HCT116 (cell line): ENCODE data around the gene BMX. TPM values are rescaled to one million over a fixed set of nuclear protein-coding genes. Genes with fewer than 3 reads are reported as not detected.

ENCODE experiments used
- ATAC-seq: fragments of 200-7000 bp; cut with Tn5 transposase; 2 replicates; pipeline ENCODE4 v1.9.1; 2020; ENCODE audit warnings: mild to moderate bottlenecking, moderate library complexity
- BruUV-seq: library from RNA; stranded (reverse); fragments of 400-500 nt; replicated peaks from 2 replicates; lab custom pipeline; 2021; lab: Mats Ljungman, UMichigan
- CTCF ChIA-PET: fragments of 300-600 bp; sonication (Branson Sonifier 250); formaldehyde crosslinking; loops from one replicate; lab custom pipeline; 2021; ENCODE audit warnings: antibody characterized with exemption; lab: Charles Lee
- POLR2A ChIA-PET: fragments of 300-600, 350-600 bp; sonication (Branson Sonifier 250); formaldehyde crosslinking; loops from one replicate; lab custom pipeline; 2021; ENCODE audit warnings: antibody characterized with exemption; lab: Charles Lee
- RAD21 ChIA-PET, 2 experiments: fragments of 300-600 bp; sonication (Branson Sonifier 250); formaldehyde crosslinking; loops; one replicate each; lab custom pipeline; 2023; ENCODE audit warnings: low total read pairs in 2 of 2; ENCODE audit not compliant: uncharacterized antibody in 2 of 2, unreplicated experiment in 2 of 2, low non-redundant PET in 1 of 2; lab: Charles Lee
- DNase-seq: peaks from one replicate; pipeline ENCODE4 v3.0.0-alpha.2; 2010; ENCODE audit warnings: low read depth, low spot score
- H2AFZ ChIP-seq: fragments of 200-600 bp; shearing (Covaris generic), sonication (generic); 2 replicates; pipeline ENCODE4 v1.6.1; 2017; ENCODE audit warnings: low read depth, mixed run types, mixed read lengths, antibody characterized with exemption, low read length; ENCODE audit not compliant: poor library complexity, severe bottlenecking
- H3K27ac ChIP-seq: 2 replicates; pipeline ENCODE4 v1.5.1; 2012; ENCODE audit warnings: low read depth, low read length
- H3K27me3 ChIP-seq: fragments of 200-600 bp; sonication (generic); 2 replicates; pipeline ENCODE4 v1.6.1; 2016; ENCODE audit warnings: mixed run types, low read length, mixed read lengths; ENCODE audit not compliant: insufficient read depth
- H3K36me3 ChIP-seq, 2 experiments: fragments of 200-500 bp in 1 of 2; fragments of 200-600 bp in 1 of 2; sonication (Bioruptor generic) in 1 of 2; sonication (generic) in 1 of 2; 2 replicates each; pipeline versions ENCODE4 v1.5.1 to v1.6.1; 2014 to 2016; ENCODE audit warnings: low read length in 2 of 2, inconsistent platforms in 1 of 2, mixed read lengths in 1 of 2, mixed run types in 1 of 2; ENCODE audit not compliant: insufficient read depth in 2 of 2, control insufficient read depth in 1 of 2
- H3K4me1 ChIP-seq, 2 experiments: fragments of 200-600 bp in 1 of 2; sonication (generic) in 1 of 2; 2 replicates each; pipeline versions ENCODE4 v1.5.1 to v1.6.1; 2012 to 2017; ENCODE audit warnings: low read length in 2 of 2, inconsistent platforms in 1 of 2, mild to moderate bottlenecking in 1 of 2, mixed read lengths in 1 of 2, mixed run types in 1 of 2, moderate library complexity in 1 of 2; ENCODE audit not compliant: insufficient read depth in 2 of 2, control insufficient read depth in 1 of 2
- H3K4me2 ChIP-seq: fragments of 200-600 bp; sonication (generic); 2 replicates; pipeline ENCODE4 v1.6.1; 2017; ENCODE audit warnings: mixed run types, low read length, mixed read lengths
- H3K4me3 ChIP-seq, 2 experiments: fragments of 200-600 bp in 1 of 2; sonication (generic) in 1 of 2; replicated peaks in 1 of 2; 2 replicates each; pipeline ENCODE4 v1.5.1; 2011 to 2016; ENCODE audit warnings: low read length in 2 of 2, control low read depth in 1 of 2, low read depth in 1 of 2, mild to moderate bottlenecking in 1 of 2, mixed read lengths in 1 of 2, mixed run types in 1 of 2
- H3K79me2 ChIP-seq: fragments of 200-600 bp; sonication (generic); 2 replicates; pipeline ENCODE4 v1.6.1; 2017; ENCODE audit warnings: mild to moderate bottlenecking, mixed run types, low read length, moderate library complexity, mixed read lengths; ENCODE audit not compliant: insufficient read depth
- H3K9ac ChIP-seq: fragments of 200-600 bp; sonication (generic); 2 replicates; pipeline ENCODE4 v1.6.1; 2016; ENCODE audit warnings: low read length, mixed read lengths
- H3K9me2 ChIP-seq: fragments of 200-600 bp; sonication (generic), shearing (Covaris generic); 2 replicates; pipeline ENCODE4 v1.6.1; 2017; ENCODE audit warnings: mixed run types, mild to moderate bottlenecking, moderate library complexity; ENCODE audit not compliant: insufficient read depth
- H3K9me3 ChIP-seq, 2 experiments: fragments of 200-500 bp in 1 of 2; fragments of 200-600 bp in 1 of 2; sonication (Bioruptor generic) in 1 of 2; sonication (generic) in 1 of 2; 2 replicates each; pipeline ENCODE4 v1.6.1; 2014 to 2017; ENCODE audit warnings: low read length in 2 of 2, mixed read lengths in 2 of 2, inconsistent platforms in 1 of 2, low read depth in 1 of 2, mild to moderate bottlenecking in 1 of 2, mixed run types in 1 of 2, moderate library complexity in 1 of 2; ENCODE audit not compliant: control insufficient read depth in 1 of 2, insufficient read depth in 1 of 2
- H4K20me1 ChIP-seq: fragments of 200-600 bp; sonication (generic), shearing (Covaris generic); 2 replicates; pipeline ENCODE4 v1.6.1; 2017; ENCODE audit warnings: mixed run types, mild to moderate bottlenecking, moderate library complexity; ENCODE audit not compliant: insufficient read depth
- ATF3 ChIP-seq: IDR thresholded peaks from 2 replicates; pipeline ENCODE4 v1.6.1; 2012
- CBX3 ChIP-seq: IDR thresholded peaks from 2 replicates; pipeline ENCODE4 v1.6.1; 2012; ENCODE audit warnings: low read depth
- CEBPB ChIP-seq: IDR thresholded peaks from 2 replicates; pipeline ENCODE4 v1.6.1; 2012; ENCODE audit warnings: low read depth
- EGR1 ChIP-seq: IDR thresholded peaks from 2 replicates; pipeline ENCODE4 v1.6.1; 2012; ENCODE audit warnings: low read depth
- ELF1 ChIP-seq: IDR thresholded peaks from 2 replicates; pipeline ENCODE4 v1.6.1; 2012; ENCODE audit warnings: low read depth, borderline replicate concordance
- EZH2phosphoT487 ChIP-seq: fragments of 200-600 bp; IDR thresholded peaks from 2 replicates; pipeline ENCODE4 v1.6.1; 2018; ENCODE audit warnings: antibody characterized with exemption, borderline replicate concordance
- FOSL1 ChIP-seq: IDR thresholded peaks from 2 replicates; pipeline ENCODE4 v1.6.1; 2012; ENCODE audit warnings: low read depth
- JUND ChIP-seq: IDR thresholded peaks from 2 replicates; pipeline ENCODE4 v1.6.1; 2012
- POLR2A ChIP-seq: IDR thresholded peaks from 2 replicates; pipeline ENCODE4 v1.7.0; 2011; ENCODE audit warnings: borderline replicate concordance; ENCODE audit not compliant: insufficient read depth, insufficient read length; ENCODE audit errors: extremely low read depth
- RAD21 ChIP-seq: IDR thresholded peaks from 2 replicates; pipeline ENCODE4 v1.6.1; 2012; ENCODE audit warnings: low read depth, mild to moderate bottlenecking
- SIN3A ChIP-seq: IDR thresholded peaks from 2 replicates; pipeline ENCODE4 v1.6.1; 2012; ENCODE audit warnings: low read depth
- TCF7L2 ChIP-seq: IDR thresholded peaks from 2 replicates; pipeline ENCODE4 v1.7.0; 2011; ENCODE audit warnings: borderline replicate concordance, inconsistent platforms; ENCODE audit not compliant: insufficient read depth, insufficient read length; ENCODE audit errors: extremely low read depth
- YY1 ChIP-seq: IDR thresholded peaks from 2 replicates; pipeline ENCODE4 v1.6.1; 2011; ENCODE audit warnings: low read length, low read depth, moderate library complexity, mild to moderate bottlenecking; ENCODE audit not compliant: insufficient replicate concordance; ENCODE audit errors: extremely low read depth
- ZBTB33 ChIP-seq: IDR thresholded peaks from 2 replicates; pipeline ENCODE4 v1.6.1; 2011; ENCODE audit warnings: mild to moderate bottlenecking, low read length, moderate library complexity; ENCODE audit not compliant: insufficient replicate concordance; ENCODE audit errors: extremely low read depth
- ZFX ChIP-seq: fragments of 450-650 bp; IDR thresholded peaks from 2 replicates; pipeline ENCODE4 v1.6.1; 2017
- ZNF274 ChIP-seq: fragments of 200-500 bp; sonication (Bioruptor generic); IDR thresholded peaks from 2 replicates; pipeline ENCODE4 v1.6.1; 2014; ENCODE audit warnings: mild to moderate bottlenecking, low read depth, low read length, inconsistent platforms
- intact Hi-C: fragments of 100-400 bp; cut with micrococcal nuclease; formaldehyde crosslinking; loops from 2 replicates; pipeline ENCODE4 v1.10.0; 2022
- total RNA-seq: library from RNA; stranded (reverse); gene quantifications from one replicate; pipeline ENCODE4 v1.2.1, GENCODE V29; 2021; ENCODE audit not compliant: unreplicated experiment
- TF ChIP-seq, protein P1 (sequence below): IDR thresholded peaks from 2 replicates; pipeline ENCODE4 v1.6.1; 2012; ENCODE audit warnings: low read depth

Gene BMX
- total RNA-seq, 1 experiment from 2014 or later, result not detected

DNA sequence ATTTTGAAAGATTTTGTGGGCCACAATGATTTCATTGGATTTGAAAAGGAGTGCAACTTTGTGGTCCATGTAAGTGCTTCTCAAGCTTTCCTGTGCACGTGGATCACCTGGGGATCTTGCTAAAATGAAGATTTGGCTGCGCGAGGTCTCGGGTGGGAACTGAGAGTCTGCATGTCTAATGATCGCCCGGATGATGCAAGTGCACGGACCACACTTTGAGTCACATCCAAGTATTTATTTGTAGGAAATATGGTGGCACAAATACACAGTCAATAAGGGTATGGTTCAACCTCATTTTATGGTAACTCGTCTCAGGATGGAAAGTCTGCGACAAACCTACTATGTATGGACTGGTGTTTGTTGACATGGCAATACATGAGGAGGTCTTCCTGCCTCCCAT is 899 bp downstream of the BMX start:
- no peaks in the 10 kb centered on the region for H3K36me3 ChIP-seq
- H3K4me1 ChIP-seq, result no peaks in the 10 kb centered on the region
- TF ChIP-seq CBX3 (no peak), SIN3A (no peak)
- DNase-seq, result no peak
- BruUV-seq, result no TSS peak
- CTCF ChIA-PET, result interaction anchor here (1.8 kb wide), 1 partner anchor 8 kb away, joined by 4 read pairs; the partner anchor contains the start of gene PIR
- no peaks in the 10 kb centered on the region for H3K9me2 ChIP-seq
- POLR2A ChIA-PET, result no interaction called here
- H4K20me1 ChIP-seq, result no peaks in the 10 kb centered on the region
- no peak overlapping the region for H3K27ac ChIP-seq
- no peaks in the 10 kb centered on the region for H3K9me3 ChIP-seq
- RAD21 ChIA-PET, result no interaction called here
- H3K4me3 ChIP-seq, result no peak overlapping the region
- ATAC-seq, result no peak
- H3K4me2 ChIP-seq, result no peak overlapping the region
- no peak overlapping the region for H2AFZ ChIP-seq
- H3K79me2 ChIP-seq, result no peaks in the 10 kb centered on the region
- no peaks in the 10 kb centered on the region for H3K27me3 ChIP-seq
- H3K9ac ChIP-seq, result no peak overlapping the region
- intact Hi-C loops, result no loop called here

GRCh38 chrX:15504661-15505060 is 4.1 kb downstream of the BMX start:
- ATAC-seq (no peak), DNase-seq (no peak)
- ChIA-PET CTCF (no interaction called here), RAD21 (no interaction called here), POLR2A (no interaction called here)
- Histone ChIP-seq H3K36me3 (no peaks in the 10 kb centered on the region), H3K27ac (no peak overlapping the region), H4K20me1 (no peaks in the 10 kb centered on the region), H3K4me3 (no peak overlapping the region), H2AFZ (no peak overlapping the region), H3K4me1 (no peaks in the 10 kb centered on the region), H3K79me2 (no peaks in the 10 kb centered on the region), H3K9ac (no peak overlapping the region), H3K9me2 (no peaks in the 10 kb centered on the region), H3K4me2 (no peak overlapping the region), H3K27me3 (no peaks in the 10 kb centered on the region), H3K9me3 (no peaks in the 10 kb centered on the region)
- intact Hi-C loops, result no loop called here
- no TSS peak for BruUV-seq
- TF ChIP-seq RAD21 (no peak), ZFX (no peak), EGR1 (no peak), ZBTB33 (no peak), CBX3 (no peak), TCF7L2 (no peak), ATF3 (no peak), EZH2phosphoT487 (no peak), JUND (no peak), ZNF274 (no peak), FOSL1 (no peak), CEBPB (no peak), SIN3A (no peak), POLR2A (no peak), YY1 (no peak), ELF1 (no peak)
- TF ChIP-seq, protein P1, sequence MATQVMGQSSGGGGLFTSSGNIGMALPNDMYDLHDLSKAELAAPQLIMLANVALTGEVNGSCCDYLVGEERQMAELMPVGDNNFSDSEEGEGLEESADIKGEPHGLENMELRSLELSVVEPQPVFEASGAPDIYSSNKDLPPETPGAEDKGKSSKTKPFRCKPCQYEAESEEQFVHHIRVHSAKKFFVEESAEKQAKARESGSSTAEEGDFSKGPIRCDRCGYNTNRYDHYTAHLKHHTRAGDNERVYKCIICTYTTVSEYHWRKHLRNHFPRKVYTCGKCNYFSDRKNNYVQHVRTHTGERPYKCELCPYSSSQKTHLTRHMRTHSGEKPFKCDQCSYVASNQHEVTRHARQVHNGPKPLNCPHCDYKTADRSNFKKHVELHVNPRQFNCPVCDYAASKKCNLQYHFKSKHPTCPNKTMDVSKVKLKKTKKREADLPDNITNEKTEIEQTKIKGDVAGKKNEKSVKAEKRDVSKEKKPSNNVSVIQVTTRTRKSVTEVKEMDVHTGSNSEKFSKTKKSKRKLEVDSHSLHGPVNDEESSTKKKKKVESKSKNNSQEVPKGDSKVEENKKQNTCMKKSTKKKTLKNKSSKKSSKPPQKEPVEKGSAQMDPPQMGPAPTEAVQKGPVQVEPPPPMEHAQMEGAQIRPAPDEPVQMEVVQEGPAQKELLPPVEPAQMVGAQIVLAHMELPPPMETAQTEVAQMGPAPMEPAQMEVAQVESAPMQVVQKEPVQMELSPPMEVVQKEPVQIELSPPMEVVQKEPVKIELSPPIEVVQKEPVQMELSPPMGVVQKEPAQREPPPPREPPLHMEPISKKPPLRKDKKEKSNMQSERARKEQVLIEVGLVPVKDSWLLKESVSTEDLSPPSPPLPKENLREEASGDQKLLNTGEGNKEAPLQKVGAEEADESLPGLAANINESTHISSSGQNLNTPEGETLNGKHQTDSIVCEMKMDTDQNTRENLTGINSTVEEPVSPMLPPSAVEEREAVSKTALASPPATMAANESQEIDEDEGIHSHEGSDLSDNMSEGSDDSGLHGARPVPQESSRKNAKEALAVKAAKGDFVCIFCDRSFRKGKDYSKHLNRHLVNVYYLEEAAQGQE, result no peak
